Astrocyte of the cerebellum (primary cell): ENCODE measurements around the gene HLA-E.
"Not testable (repeated sequence)": the region's sequence is repeated elsewhere in the genome, so short reads cannot be mapped to it uniquely, and the experiment has no call there.

Source experiments
- DNase-seq: peaks from one replicate; pipeline ENCODE4 v3.0.0-alpha.2; 2011; ENCODE audit warnings: low read depth
- H3K4me3 ChIP-seq: 2 replicates; pipeline ENCODE4 v1.5.1; 2011; ENCODE audit warnings: mild to moderate bottlenecking, low read depth, low read length, moderate library complexity
- CTCF ChIP-seq: IDR thresholded peaks from 2 replicates; pipeline ENCODE4 v1.5.1; 2012; ENCODE audit warnings: low read length, low read depth, moderate library complexity, mild to moderate bottlenecking; ENCODE audit errors: missing control alignments
- in situ Hi-C: cut with HindIII; loops from 2 replicates; pipeline ENCODE4 v1.10.0; 2017; ENCODE audit warnings: low sequenced_read_pairs

Gene HLA-E

GRCh38 chr6:30529349-30529875 lies 40.1 kb downstream of the HLA-E start:
- DNase-seq, H3K4me3 ChIP-seq, in situ Hi-C loops: not testable (repeated sequence)

DNA sequence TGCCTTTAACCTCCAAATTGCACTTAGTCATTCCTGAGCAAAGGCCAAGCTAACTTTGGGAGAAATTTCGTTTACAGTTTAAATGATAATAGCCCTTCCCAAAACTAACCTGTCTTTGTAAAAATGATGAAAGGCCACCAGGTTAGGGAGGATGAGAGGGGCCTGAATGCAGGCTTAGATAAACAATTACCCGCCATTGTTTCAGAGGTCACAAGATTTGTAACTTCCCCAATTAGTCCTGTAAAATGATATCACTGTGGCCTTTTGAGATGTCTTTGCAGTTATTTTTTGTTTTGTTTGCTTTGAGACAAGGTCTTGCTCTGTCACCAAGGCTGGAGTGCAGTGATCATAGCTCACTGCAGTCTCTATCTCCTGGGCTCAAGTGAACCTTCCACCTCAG lies 40.7 kb downstream of the HLA-E start:
- in situ Hi-C loops: no loop called here
- DNase-seq: no peak
- no peak overlapping the region for H3K4me3 ChIP-seq
- TF ChIP-seq CTCF: no peak

DNA sequence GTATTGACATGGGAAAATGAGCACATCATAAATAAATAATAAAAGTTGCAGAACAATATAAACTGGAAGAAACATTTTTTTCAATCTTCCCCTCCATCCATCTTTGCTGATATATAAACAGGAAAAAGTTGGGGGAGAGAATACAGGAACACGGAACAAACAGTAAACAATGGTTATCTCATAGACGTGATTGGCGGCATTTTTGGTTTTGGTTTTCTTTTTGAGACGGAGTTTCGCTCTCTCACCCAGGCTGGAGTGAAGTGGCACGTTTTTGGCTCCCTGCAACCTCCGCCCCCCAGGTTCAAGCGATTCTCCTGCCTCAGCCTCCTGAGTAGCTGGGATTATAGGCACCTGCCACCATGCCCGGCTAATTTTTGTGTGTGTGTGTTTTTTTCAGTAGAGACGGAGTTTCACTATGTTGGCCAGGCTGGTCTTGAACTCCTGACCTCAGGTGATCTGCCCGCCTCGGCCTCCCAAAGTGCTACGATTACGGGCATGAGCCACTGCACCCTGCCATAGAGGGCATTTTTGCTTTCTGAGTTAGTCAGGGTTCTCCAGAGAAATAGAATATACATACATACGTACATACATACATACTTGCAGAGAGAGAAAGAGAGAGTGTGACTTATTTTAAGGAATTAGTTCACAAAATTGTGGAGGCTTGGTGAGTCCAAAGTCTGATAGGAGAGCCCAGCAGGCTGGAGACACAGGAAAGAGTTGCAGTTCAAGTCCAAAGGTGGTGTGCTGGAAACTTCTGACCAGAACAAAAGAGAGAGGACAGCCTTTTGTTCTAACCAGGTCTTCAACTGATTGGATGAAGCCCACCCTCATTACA lies 44.4 kb downstream of the HLA-E start:
- no peak for DNase-seq
- in situ Hi-C loops: no loop called here
- no peak overlapping the region for H3K4me3 ChIP-seq
- no peak for TF ChIP-seq CTCF

DNA sequence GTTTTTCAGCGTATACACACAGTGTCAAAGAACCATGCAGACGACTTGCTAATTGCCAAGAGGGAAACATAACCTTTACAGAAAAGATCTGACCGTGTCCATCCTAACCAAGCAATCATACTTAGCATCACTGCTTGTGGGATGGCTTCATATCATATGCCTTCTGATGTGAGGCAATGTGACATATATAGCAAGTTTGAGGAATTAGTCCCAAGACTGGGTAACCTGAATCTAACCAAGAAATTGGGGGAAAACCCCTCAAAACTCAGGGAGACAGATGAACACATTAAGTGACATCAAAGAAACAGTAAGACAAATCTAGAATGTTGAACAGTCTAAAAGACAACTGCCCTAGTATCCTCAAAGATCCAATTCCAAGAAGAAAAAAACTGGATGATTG lies 48.6 kb downstream of the HLA-E start:
- in situ Hi-C loops: no loop called here
- no peak for DNase-seq
- H3K4me3 ChIP-seq: no peak overlapping the region
- no peak for TF ChIP-seq CTCF

DNA sequence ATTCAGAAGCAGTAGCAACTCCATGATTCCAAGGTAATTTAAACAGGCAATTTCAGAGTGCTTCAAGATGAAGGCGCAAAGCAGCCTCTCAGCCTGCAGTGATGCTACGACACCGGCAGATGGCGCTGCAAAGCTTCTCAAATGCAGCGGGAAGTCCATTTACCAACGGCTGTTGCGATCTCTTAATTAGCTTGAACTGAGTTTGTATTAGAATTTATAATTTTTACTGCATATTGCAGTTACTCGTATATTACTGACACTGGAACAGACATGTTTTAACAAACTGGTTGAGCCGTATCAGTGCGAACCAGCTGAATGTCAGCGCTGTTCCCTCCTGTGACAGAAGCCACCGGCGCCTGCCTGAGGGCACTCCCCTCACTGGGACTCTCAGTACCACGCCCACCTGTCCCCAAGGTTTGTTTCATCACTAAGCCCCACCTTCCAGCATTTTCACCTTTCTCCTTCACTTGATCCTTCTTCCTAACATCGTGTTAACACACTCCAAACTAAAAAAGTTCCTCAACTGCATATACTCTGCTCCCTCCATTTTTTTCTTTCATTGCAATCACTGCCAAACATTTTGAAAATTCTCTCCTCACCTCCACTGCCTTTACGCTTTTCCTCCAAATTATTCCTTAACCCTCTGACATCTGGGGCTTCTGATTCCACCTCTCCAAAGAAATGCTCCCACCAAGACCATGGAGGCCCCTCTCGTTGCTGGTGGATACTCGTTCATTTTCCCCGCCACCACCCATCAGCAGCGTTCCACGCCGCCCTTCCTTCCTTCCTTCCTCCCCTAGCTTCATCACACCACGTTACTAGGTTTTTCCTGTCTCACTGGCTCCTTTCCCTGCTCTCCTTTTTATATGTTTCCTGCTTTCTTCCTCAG lies 52.5 kb downstream of the HLA-E start:
- in situ Hi-C loops: loop anchor here (5.0 to 10.0 kb wide), 2 partner anchors 54 to 77 kb away; partner anchors contain the start of gene HLA-E
- peak overlapping the region; percentile 11 for H3K4me3 ChIP-seq
- peak; percentile 99 for TF ChIP-seq CTCF
- DNase-seq: peak; percentile 80

GRCh38 chr6:30542404-30542725 lies 53.1 kb downstream of the HLA-E start:
- no peak overlapping the region for H3K4me3 ChIP-seq
- DNase-seq: no peak

More at GRCh38 chr6:30542404-30542725, 53.1 kb downstream of the HLA-E start:
- in situ Hi-C loops: loop anchor here (5.0 to 10.0 kb wide), 2 partner anchors 55 to 78 kb away; partner anchors contain the start of gene HLA-E
- TF ChIP-seq CTCF: no peak
